ENCODE measurements around the gene TRUB1.

The TRUB1 gene

GRCh38 chr10:114908896-114909295, 29.1 kb upstream of the TRUB1 start:
- H3K9ac ChIP-seq (ENCODE audit: low read depth in 1 of 2, low read length in 2 of 2) = no peak overlapping the region
- no peaks in the 10 kb centered on the region for H3K36me3 ChIP-seq (ENCODE audit: control insufficient read depth in 2 of 2, insufficient read depth in 2 of 2, low read length in 2 of 2)
- no peak overlapping the region for H3K4me3 ChIP-seq (ENCODE audit: low read length in 2 of 2)
- no peaks in the 10 kb centered on the region for H3K9me3 ChIP-seq (ENCODE audit: control insufficient read depth in 2 of 2, low read length in 2 of 2)
- no peaks in the 10 kb centered on the region for H3K4me1 ChIP-seq (ENCODE audit: control insufficient read depth in 2 of 2, insufficient read depth in 2 of 2, low read length in 2 of 2)
- no peak overlapping the region for H3K27ac ChIP-seq (ENCODE audit: low read depth in 2 of 2, low read length in 2 of 2)
- no peaks in the 10 kb centered on the region for H3K27me3 ChIP-seq (ENCODE audit: control insufficient read depth in 2 of 2, insufficient read depth in 2 of 2, low read length in 2 of 2)

GRCh38 chr10:114911052-114911711, 26.8 kb upstream of the TRUB1 start:
- Histone ChIP-seq H3K4me3 (ENCODE audit: low read length in 2 of 2) (no peak overlapping the region), H3K9ac (ENCODE audit: low read depth in 1 of 2, low read length in 2 of 2) (no peak overlapping the region), H3K36me3 (ENCODE audit: control insufficient read depth in 2 of 2, insufficient read depth in 2 of 2, low read length in 2 of 2) (no peaks in the 10 kb centered on the region), H3K27ac (ENCODE audit: low read depth in 2 of 2, low read length in 2 of 2) (no peak overlapping the region), H3K27me3 (ENCODE audit: control insufficient read depth in 2 of 2, insufficient read depth in 2 of 2, low read length in 2 of 2) (no peaks in the 10 kb centered on the region), H3K4me1 (ENCODE audit: control insufficient read depth in 2 of 2, insufficient read depth in 2 of 2, low read length in 2 of 2) (no peaks in the 10 kb centered on the region), H3K9me3 (ENCODE audit: control insufficient read depth in 2 of 2, low read length in 2 of 2) (no peaks in the 10 kb centered on the region)

- no peak overlapping the region for H3K4me3 ChIP-seq (ENCODE audit: low read length in 2 of 2)
- no peak overlapping the region for H3K27ac ChIP-seq (ENCODE audit: low read depth in 2 of 2, low read length in 2 of 2)
Measured at GRCh38 chr10:114911801-114912469, 26.1 kb upstream of the TRUB1 start.

GRCh38 chr10:114912470-114912859, 25.5 kb upstream of the TRUB1 start:
- Histone ChIP-seq H3K9me3 (ENCODE audit: control insufficient read depth in 2 of 2, low read length in 2 of 2) (no peaks in the 10 kb centered on the region), H3K27me3 (ENCODE audit: control insufficient read depth in 2 of 2, insufficient read depth in 2 of 2, low read length in 2 of 2) (no peaks in the 10 kb centered on the region), H3K4me3 (ENCODE audit: low read length in 2 of 2) (no peak overlapping the region), H3K27ac (ENCODE audit: low read depth in 2 of 2, low read length in 2 of 2) (no peak overlapping the region), H3K36me3 (ENCODE audit: control insufficient read depth in 2 of 2, insufficient read depth in 2 of 2, low read length in 2 of 2) (no peaks in the 10 kb centered on the region), H3K4me1 (ENCODE audit: control insufficient read depth in 2 of 2, insufficient read depth in 2 of 2, low read length in 2 of 2) (no peaks in the 10 kb centered on the region), H3K9ac (ENCODE audit: low read depth in 1 of 2, low read length in 2 of 2) (no peak overlapping the region)

More at GRCh38 chr10:114911801-114912469, 26.1 kb upstream of the TRUB1 start:
- H3K9me3 ChIP-seq (ENCODE audit: control insufficient read depth in 2 of 2, low read length in 2 of 2) = no peaks in the 10 kb centered on the region
- no peak overlapping the region for H3K9ac ChIP-seq (ENCODE audit: low read depth in 1 of 2, low read length in 2 of 2)
- no peaks in the 10 kb centered on the region for H3K36me3 ChIP-seq (ENCODE audit: control insufficient read depth in 2 of 2, insufficient read depth in 2 of 2, low read length in 2 of 2)
- no peaks in the 10 kb centered on the region for H3K4me1 ChIP-seq (ENCODE audit: control insufficient read depth in 2 of 2, insufficient read depth in 2 of 2, low read length in 2 of 2)
- no peaks in the 10 kb centered on the region for H3K27me3 ChIP-seq (ENCODE audit: control insufficient read depth in 2 of 2, insufficient read depth in 2 of 2, low read length in 2 of 2)

GRCh38 chr10:114914560-114914959, 23.4 kb upstream of the TRUB1 start:
- Histone ChIP-seq H3K27ac (ENCODE audit: low read depth in 2 of 2, low read length in 2 of 2) (no peak overlapping the region), H3K27me3 (ENCODE audit: control insufficient read depth in 2 of 2, insufficient read depth in 2 of 2, low read length in 2 of 2) (no peaks in the 10 kb centered on the region), H3K4me1 (ENCODE audit: control insufficient read depth in 2 of 2, insufficient read depth in 2 of 2, low read length in 2 of 2) (no peaks in the 10 kb centered on the region), H3K9ac (ENCODE audit: low read depth in 1 of 2, low read length in 2 of 2) (no peak overlapping the region), H3K36me3 (ENCODE audit: control insufficient read depth in 2 of 2, insufficient read depth in 2 of 2, low read length in 2 of 2) (no peaks in the 10 kb centered on the region), H3K9me3 (ENCODE audit: control insufficient read depth in 2 of 2, low read length in 2 of 2) (no peaks in the 10 kb centered on the region), H3K4me3 (ENCODE audit: low read length in 2 of 2) (no peak overlapping the region)

- Histone ChIP-seq H3K27me3 (ENCODE audit: control insufficient read depth in 2 of 2, insufficient read depth in 2 of 2, low read length in 2 of 2) (no peaks in the 10 kb centered on the region), H3K27ac (ENCODE audit: low read depth in 2 of 2, low read length in 2 of 2) (no peak overlapping the region), H3K9me3 (ENCODE audit: control insufficient read depth in 2 of 2, low read length in 2 of 2) (no peaks in the 10 kb centered on the region), H3K36me3 (ENCODE audit: control insufficient read depth in 2 of 2, insufficient read depth in 2 of 2, low read length in 2 of 2) (no peaks in the 10 kb centered on the region), H3K4me3 (ENCODE audit: low read length in 2 of 2) (no peak overlapping the region), H3K9ac (ENCODE audit: low read depth in 1 of 2, low read length in 2 of 2) (no peak overlapping the region), H3K4me1 (ENCODE audit: control insufficient read depth in 2 of 2, insufficient read depth in 2 of 2, low read length in 2 of 2) (no peaks in the 10 kb centered on the region)
Measured at GRCh38 chr10:114915294-114915693, 22.7 kb upstream of the TRUB1 start.

GRCh38 chr10:114916653-114917052, 21.3 kb upstream of the TRUB1 start:
- H3K27ac ChIP-seq (ENCODE audit: low read depth in 2 of 2, low read length in 2 of 2) = no peak overlapping the region
- H3K9me3 ChIP-seq (ENCODE audit: control insufficient read depth in 2 of 2, low read length in 2 of 2) = no peaks in the 10 kb centered on the region
- H3K9ac ChIP-seq (ENCODE audit: low read depth in 1 of 2, low read length in 2 of 2) = no peak overlapping the region
- H3K4me1 ChIP-seq (ENCODE audit: control insufficient read depth in 2 of 2, insufficient read depth in 2 of 2, low read length in 2 of 2) = no peaks in the 10 kb centered on the region
- H3K27me3 ChIP-seq (ENCODE audit: control insufficient read depth in 2 of 2, insufficient read depth in 2 of 2, low read length in 2 of 2) = no peaks in the 10 kb centered on the region
- no peaks in the 10 kb centered on the region for H3K36me3 ChIP-seq (ENCODE audit: control insufficient read depth in 2 of 2, insufficient read depth in 2 of 2, low read length in 2 of 2)
- H3K4me3 ChIP-seq (ENCODE audit: low read length in 2 of 2) = no peak overlapping the region

- no peaks in the 10 kb centered on the region for H3K4me1 ChIP-seq (ENCODE audit: control insufficient read depth in 2 of 2, insufficient read depth in 2 of 2, low read length in 2 of 2)
- no peaks in the 10 kb centered on the region for H3K36me3 ChIP-seq (ENCODE audit: control insufficient read depth in 2 of 2, insufficient read depth in 2 of 2, low read length in 2 of 2)
- H3K4me3 ChIP-seq (ENCODE audit: low read length in 2 of 2) = no peak overlapping the region
- no peaks in the 10 kb centered on the region for H3K9me3 ChIP-seq (ENCODE audit: control insufficient read depth in 2 of 2, low read length in 2 of 2)
- no peak overlapping the region for H3K9ac ChIP-seq (ENCODE audit: low read depth in 1 of 2, low read length in 2 of 2)
- H3K27ac ChIP-seq (ENCODE audit: low read depth in 2 of 2, low read length in 2 of 2) = no peak overlapping the region
- no peaks in the 10 kb centered on the region for H3K27me3 ChIP-seq (ENCODE audit: control insufficient read depth in 2 of 2, insufficient read depth in 2 of 2, low read length in 2 of 2)
Measured at GRCh38 chr10:114917459-114917858, 20.5 kb upstream of the TRUB1 start.

GRCh38 chr10:114917927-114918672, 19.9 kb upstream of the TRUB1 start:
- no peaks in the 10 kb centered on the region for H3K27me3 ChIP-seq (ENCODE audit: control insufficient read depth in 2 of 2, insufficient read depth in 2 of 2, low read length in 2 of 2)
- no peaks in the 10 kb centered on the region for H3K4me1 ChIP-seq (ENCODE audit: control insufficient read depth in 2 of 2, insufficient read depth in 2 of 2, low read length in 2 of 2)
- no peak overlapping the region for H3K27ac ChIP-seq (ENCODE audit: low read depth in 2 of 2, low read length in 2 of 2)
- no peak overlapping the region for H3K4me3 ChIP-seq (ENCODE audit: low read length in 2 of 2)
- no peak overlapping the region for H3K9ac ChIP-seq (ENCODE audit: low read depth in 1 of 2, low read length in 2 of 2)
- H3K36me3 ChIP-seq (ENCODE audit: control insufficient read depth in 2 of 2, insufficient read depth in 2 of 2, low read length in 2 of 2) = no peaks in the 10 kb centered on the region
- no peaks in the 10 kb centered on the region for H3K9me3 ChIP-seq (ENCODE audit: control insufficient read depth in 2 of 2, low read length in 2 of 2)

GRCh38 chr10:114920459-114920858, 17.5 kb upstream of the TRUB1 start:
- Histone ChIP-seq H3K4me1 (ENCODE audit: control insufficient read depth in 2 of 2, insufficient read depth in 2 of 2, low read length in 2 of 2) (no peaks in the 10 kb centered on the region), H3K4me3 (ENCODE audit: low read length in 2 of 2) (no peak overlapping the region), H3K36me3 (ENCODE audit: control insufficient read depth in 2 of 2, insufficient read depth in 2 of 2, low read length in 2 of 2) (no peaks in the 10 kb centered on the region)

More at GRCh38 chr10:114920459-114920858, 17.5 kb upstream of the TRUB1 start:
- Histone ChIP-seq H3K9me3 (ENCODE audit: control insufficient read depth in 2 of 2, low read length in 2 of 2) (no peaks in the 10 kb centered on the region), H3K27me3 (ENCODE audit: control insufficient read depth in 2 of 2, insufficient read depth in 2 of 2, low read length in 2 of 2) (no peaks in the 10 kb centered on the region), H3K9ac (ENCODE audit: low read depth in 1 of 2, low read length in 2 of 2) (no peak overlapping the region), H3K27ac (ENCODE audit: low read depth in 2 of 2, low read length in 2 of 2) (no peak overlapping the region)
